ENCODE results near the gene HACD3. TPM values are rescaled to one million over a fixed set of nuclear protein-coding genes. Genes with fewer than 3 reads are reported as not detected.
"Not testable (repeated sequence)": the region's sequence is repeated elsewhere in the genome, so short reads cannot be mapped to it uniquely, and the experiment has no call there.

HACD3 gene
- total and polyA plus RNA-seq, 2 of the 4 experiments (the other 2 are of a cell fraction), result 60.9 to 131 TPM

GRCh38 chr15:65551183-65551582, 20.9 kb downstream of the HACD3 start:
- Histone ChIP-seq H3K9me3 (ENCODE audit: control insufficient read depth, insufficient read depth, low read length) (no peaks in the 10 kb centered on the region), H2BK120ac (ENCODE audit: low read depth, low read length) (no peak overlapping the region), H3K4ac (ENCODE audit: low read depth, low read length) (no peak overlapping the region), H3K4me1 (ENCODE audit: control insufficient read depth, insufficient read depth, low read length) (peaks cover 5% of the 10 kb centered on the region; the same call in 1 of the 2 replicates), H3K23ac (ENCODE audit: low read depth, low read length) (no peak overlapping the region), H3K4me2 (ENCODE audit: low read depth, low read length) (peak overlapping the region; percentile 43; the same call in 1 of the 2 replicates), H2AK9ac (replicated peaks; ENCODE audit: low read depth, low read length, poor library complexity) (no peak overlapping the region), H3K36me3 (ENCODE audit: control insufficient read depth, insufficient read depth, low read length) (peaks cover 2% of the 10 kb centered on the region), H3K18ac (ENCODE audit: low read depth, low read length) (no peak overlapping the region), H3K4me3 (ENCODE audit: insufficient read depth, low read depth, low read length) (no peak overlapping the region), H3K27ac (ENCODE audit: insufficient read depth, low read length) (no peak overlapping the region), H2BK20ac (ENCODE audit: low read depth, low read length) (no peak overlapping the region), H3K27me3 (ENCODE audit: control insufficient read depth, insufficient read depth, low read length) (no peaks in the 10 kb centered on the region), H3K56ac (ENCODE audit: extremely low read depth, insufficient read depth, low read length) (no peak overlapping the region), H2AK5ac (ENCODE audit: low read depth, low read length) (no peak overlapping the region), H3K79me1 (ENCODE audit: low read depth in 1 of 2, low read length in 2 of 2) (peaks cover 44 to 73% of the 10 kb centered on the region in 2 experiments), H4K20me1 (ENCODE audit: insufficient read depth, low read length) (peaks cover 32% of the 10 kb centered on the region), H4K91ac (ENCODE audit: insufficient read depth, low read depth, low read length) (no peak overlapping the region), H3K9ac (ENCODE audit: low read depth, low read length) (no peak overlapping the region), H4K8ac (ENCODE audit: low read depth in 2 of 2, low read length in 2 of 2) (no peak overlapping the region), H2AFZ (replicated peaks; ENCODE audit: low read length, poor library complexity) (no peak overlapping the region), H2BK15ac (ENCODE audit: low read depth, low read length) (no peak overlapping the region), H3K9me1 (ENCODE audit: insufficient read depth, low read length) (peaks cover 9% of the 10 kb centered on the region; the same call in 1 of the 2 replicates), H2BK5ac (ENCODE audit: low read depth, low read length, poor library complexity, severe bottlenecking) (no peak overlapping the region), H3K14ac (replicated peaks; ENCODE audit: low read depth, low read length) (no peak overlapping the region), H4K5ac (ENCODE audit: low read depth, low read length) (no peak overlapping the region)
- DNase-seq (no peak), ATAC-seq (ENCODE audit: low read depth) (no peak)
- in situ Hi-C loops (cut with MboI; ENCODE audit: low sequenced_read_pairs) (no loop called here), dilution Hi-C loops (cut with HindIII; ENCODE audit: low sequenced_read_pairs, unreplicated experiment) (no loop called here), intact Hi-C loops (cut with micrococcal nuclease) (no loop called here)
- no TSS peak for BruUV-seq (replicated peaks)
- WGBS, 2 experiments (ENCODE audit: extremely low coverage in 2 of 2, insufficient read length in 1 of 2), result 60% methylated on average over 1 of the region's 2 CpGs; no CpG with 5 or more reads in 1 of the 2 experiments
- no peak for TF ChIP-seq RAD21 (IDR thresholded peaks at IDR 0.05; ENCODE audit: low read length)
- POLR2A ChIA-PET (ENCODE audit: unreplicated experiment), result no interaction called here
- CTCF ChIA-PET, result interaction anchor here (1.6 kb wide), 1 partner anchor 11 kb away, joined by 4 read pairs; no protein-coding TSS in a partner anchor

- H3K27ac ChIP-seq (ENCODE audit: insufficient read depth, low read length); H2AFZ ChIP-seq (replicated peaks; ENCODE audit: low read length, poor library complexity); H2BK20ac ChIP-seq (ENCODE audit: low read depth, low read length); H2AK9ac ChIP-seq (replicated peaks; ENCODE audit: low read depth, low read length, poor library complexity); H2AK5ac ChIP-seq (ENCODE audit: low read depth, low read length); H3K4ac ChIP-seq (ENCODE audit: low read depth, low read length); H3K4me1 ChIP-seq (ENCODE audit: control insufficient read depth, insufficient read depth, low read length); H3K23ac ChIP-seq (ENCODE audit: low read depth, low read length); DNase-seq; H2BK120ac ChIP-seq (ENCODE audit: low read depth, low read length); H3K18ac ChIP-seq (ENCODE audit: low read depth, low read length); H4K91ac ChIP-seq (ENCODE audit: insufficient read depth, low read depth, low read length); H4K5ac ChIP-seq (ENCODE audit: low read depth, low read length); CTCF ChIA-PET; H2BK5ac ChIP-seq (ENCODE audit: low read depth, low read length, poor library complexity, severe bottlenecking); H4K8ac ChIP-seq (ENCODE audit: low read depth in 2 of 2, low read length in 2 of 2); BruUV-seq (replicated peaks); H3K9ac ChIP-seq (ENCODE audit: low read depth, low read length); H3K36me3 ChIP-seq (ENCODE audit: control insufficient read depth, insufficient read depth, low read length); dilution Hi-C loops (cut with HindIII; ENCODE audit: low sequenced_read_pairs, unreplicated experiment); POLR2A ChIA-PET (ENCODE audit: unreplicated experiment); H3K9me3 ChIP-seq (ENCODE audit: control insufficient read depth, insufficient read depth, low read length); H3K14ac ChIP-seq (replicated peaks; ENCODE audit: low read depth, low read length); intact Hi-C loops (cut with micrococcal nuclease); H3K4me3 ChIP-seq (ENCODE audit: insufficient read depth, low read depth, low read length); H2BK15ac ChIP-seq (ENCODE audit: low read depth, low read length); H3K27me3 ChIP-seq (ENCODE audit: control insufficient read depth, insufficient read depth, low read length); ATAC-seq (ENCODE audit: low read depth); in situ Hi-C loops (cut with MboI; ENCODE audit: low sequenced_read_pairs); H3K4me2 ChIP-seq (ENCODE audit: low read depth, low read length); H3K56ac ChIP-seq (ENCODE audit: extremely low read depth, insufficient read depth, low read length): not testable (repeated sequence)
- Histone ChIP-seq H3K79me1 (ENCODE audit: low read depth in 1 of 2, low read length in 2 of 2) (peaks cover 39 to 71% of the 10 kb centered on the region in 2 experiments), H3K9me1 (ENCODE audit: insufficient read depth, low read length) (peaks cover 15% of the 10 kb centered on the region), H4K20me1 (ENCODE audit: insufficient read depth, low read length) (peaks cover 25% of the 10 kb centered on the region)
- no CpG with 5 or more reads among the region's 6 CpGs for WGBS, 2 experiments (ENCODE audit: extremely low coverage in 2 of 2, insufficient read length in 1 of 2)
These were observed 22.6 kb downstream of the HACD3 start for GRCh38 chr15:65552851-65553250.

Measured in IMR-90 (cell line).